GM13977 (cell line): ENCODE measurements around the gene CES4A.
"Not testable (repeated sequence)": the region's sequence is repeated elsewhere in the genome, so short reads cannot be mapped to it uniquely, and the experiment has no call there.

Experiments used
- DNase-seq: peaks from one replicate; pipeline ENCODE4 v3.0.0; 2012; ENCODE audit warnings: low spot score
- CTCF ChIP-seq: IDR thresholded peaks from 2 replicates; pipeline ENCODE4 v1.5.1; 2012; ENCODE audit warnings: mild to moderate bottlenecking, control low read depth; ENCODE audit not compliant: insufficient read depth; ENCODE audit errors: extremely low read depth, missing control alignments
- in situ Hi-C: fragments of 300-500 bp; cut with MboI; formaldehyde crosslinking; loops from one replicate; pipeline ENCODE4 v1.12.0; 2022; ENCODE audit warnings: low sequenced_read_pairs, low pct_unique_long_range_greater_than_20kb, mixed read lengths, inconsistent platforms; ENCODE audit not compliant: unreplicated experiment

Gene CES4A

GRCh38 chr16:67035364-67035763 lies 47.0 kb downstream of the CES4A start:
- TF ChIP-seq CTCF, result no peak
- DNase-seq, result no peak
- in situ Hi-C loops, result no loop called here

- no peak for TF ChIP-seq CTCF
- DNase-seq, result no peak
- in situ Hi-C loops, result no loop called here
Measured at GRCh38 chr16:67036323-67036741, 47.9 kb downstream of the CES4A start.

GRCh38 chr16:67039260-67040020 lies 51.1 kb downstream of the CES4A start:
- no peak for TF ChIP-seq CTCF
- DNase-seq, result no peak
- in situ Hi-C loops, result no loop called here

- TF ChIP-seq CTCF, result no peak
- DNase-seq, result no peak
- in situ Hi-C loops, result no loop called here
Measured at GRCh38 chr16:67040166-67040565, 51.8 kb downstream of the CES4A start.

- no peak for DNase-seq
- in situ Hi-C loops, result no loop called here
- no peak for TF ChIP-seq CTCF
Measured at GRCh38 chr16:67040906-67041305, 52.5 kb downstream of the CES4A start.

- in situ Hi-C loops, DNase-seq: not testable (repeated sequence)
Measured at GRCh38 chr16:67041520-67041919, 53.1 kb downstream of the CES4A start.

GRCh38 chr16:67043420-67043819 lies 55.0 kb downstream of the CES4A start:
- no peak for DNase-seq
- no peak for TF ChIP-seq CTCF
- in situ Hi-C loops, result no loop called here
